T-helper 2 cell treated with Interferon-gamma antibody and Interleukin-4, amounts not matched to agents 100 ng/mL and 5 ng/mL, for 36 hours (primary cell): ENCODE data around the gene NEAT1. TPM values are rescaled to one million over a fixed set of nuclear protein-coding genes. Genes with fewer than 3 reads are reported as not detected.

Experiments used
- total RNA-seq: library from RNA; stranded (reverse); gene quantifications from 2 replicates; pipeline ENCODE4 v1.2.3, GENCODE V29; 2022

The NEAT1 gene
- total RNA-seq, 1 donor from 2014 or later, result 731 TPM

Other genes starting within 250 kb of the NEAT1 start
- gene CAPN1, start 240.9 kb upstream of the NEAT1 start, total RNA-seq, result 205 and 209 TPM in 2 replicates
- 64.5 and 69.8 TPM in 2 replicates for gene POLA2, start 160.8 kb upstream of the NEAT1 start, total RNA-seq
- 1.7 and 2.8 TPM in 2 replicates for gene CDC42EP2, start 107.9 kb upstream of the NEAT1 start, total RNA-seq
- 68.1 and 75.9 TPM in 2 replicates for gene DPF2, start 88.9 kb upstream of the NEAT1 start, total RNA-seq
- gene TIGD3, start 68.0 kb upstream of the NEAT1 start, total RNA-seq, result 1.1 and 1.2 TPM in 2 replicates
- gene SLC25A45, start 40.2 kb upstream of the NEAT1 start, total RNA-seq, result 25.6 and 26.3 TPM in 2 replicates
- gene FRMD8, start 36.2 kb upstream of the NEAT1 start, total RNA-seq, result 51.7 and 54.1 TPM in 2 replicates
- gene MALAT1, start 76.2 kb downstream of the NEAT1 start, total RNA-seq, result 6,337 and 6,385 TPM in 2 replicates
- 63.6 and 64.6 TPM in 2 replicates for gene SCYL1, start 102.3 kb downstream of the NEAT1 start, total RNA-seq
- 62.9 and 67.3 TPM in 2 replicates for gene LTBP3, start 135.6 kb downstream of the NEAT1 start, total RNA-seq
- gene ZNRD2, start 147.7 kb downstream of the NEAT1 start, total RNA-seq, result 37.0 and 38.3 TPM in 2 replicates
- gene FAM89B, start 149.7 kb downstream of the NEAT1 start, total RNA-seq, result 27.2 and 31.6 TPM in 2 replicates
- 81.6 and 84.3 TPM in 2 replicates for gene EHBP1L1, start 153.3 kb downstream of the NEAT1 start, total RNA-seq
- 1.2 and 1.7 TPM in 2 replicates for gene KCNK7, start 173.0 kb downstream of the NEAT1 start, total RNA-seq
- 70.4 and 71.4 TPM in 2 replicates for gene MAP3K11, start 191.4 kb downstream of the NEAT1 start, total RNA-seq
- gene PCNX3, start 193.0 kb downstream of the NEAT1 start, total RNA-seq, result 46.9 and 54.8 TPM in 2 replicates
- 142 and 153 TPM in 2 replicates for gene SIPA1, start 215.3 kb downstream of the NEAT1 start, total RNA-seq
- 85.3 and 86.1 TPM in 2 replicates for gene RELA, start 240.1 kb downstream of the NEAT1 start, total RNA-seq